Measurements from ENCODE around the gene RPN2.

Gene RPN2

GRCh38 chr20:37209193-37209592, 30.1 kb downstream of the RPN2 start:
- no peak for DNase-seq (ENCODE audit: low read depth in 2 of 3, low spot score in 2 of 3)

GRCh38 chr20:37209661-37210314, 30.7 kb downstream of the RPN2 start:
- no peak for DNase-seq (ENCODE audit: low read depth in 2 of 3, low spot score in 2 of 3)

GRCh38 chr20:37218441-37218840, 39.3 kb downstream of the RPN2 start:
- no peak for DNase-seq (ENCODE audit: low read depth in 2 of 3, low spot score in 2 of 3)

- DNase-seq (ENCODE audit: low read depth in 2 of 3, low spot score in 2 of 3) = no peak
Measured at GRCh38 chr20:37218976-37219375, 39.8 kb downstream of the RPN2 start.

- DNase-seq (ENCODE audit: low read depth in 2 of 3, low spot score in 2 of 3) = no peak
Measured at GRCh38 chr20:37219751-37220668, 40.9 kb downstream of the RPN2 start.

- DNase-seq (ENCODE audit: low read depth in 2 of 3, low spot score in 2 of 3) = no peak
Measured at GRCh38 chr20:37220731-37221130, 41.6 kb downstream of the RPN2 start.

GRCh38 chr20:37222086-37222485, 43.0 kb downstream of the RPN2 start:
- no peak for DNase-seq (ENCODE audit: low read depth in 2 of 3, low spot score in 2 of 3)

- no peak for DNase-seq (ENCODE audit: low read depth in 2 of 3, low spot score in 2 of 3)
Measured at GRCh38 chr20:37223053-37223452, 43.9 kb downstream of the RPN2 start.

GRCh38 chr20:37225146-37225545, 46.0 kb downstream of the RPN2 start:
- no peak for DNase-seq (ENCODE audit: low read depth in 2 of 3, low spot score in 2 of 3)

- no peak for DNase-seq (ENCODE audit: low read depth in 2 of 3, low spot score in 2 of 3)
Measured at GRCh38 chr20:37226889-37227288, 47.8 kb downstream of the RPN2 start.

- DNase-seq (ENCODE audit: low read depth in 2 of 3, low spot score in 2 of 3) = no peak
Measured at GRCh38 chr20:37228082-37228481, 49.0 kb downstream of the RPN2 start.

- no peak for DNase-seq (ENCODE audit: low read depth in 2 of 3, low spot score in 2 of 3)
Measured at GRCh38 chr20:37228656-37229055, 49.5 kb downstream of the RPN2 start.

GRCh38 chr20:37229357-37229756, 50.2 kb downstream of the RPN2 start:
- no peak for DNase-seq (ENCODE audit: low read depth in 2 of 3, low spot score in 2 of 3)

GRCh38 chr20:37230200-37230599, 51.1 kb downstream of the RPN2 start:
- no peak for DNase-seq (ENCODE audit: low read depth in 2 of 3, low spot score in 2 of 3)

- DNase-seq (ENCODE audit: low read depth in 2 of 3, low spot score in 2 of 3) = no peak
Measured at GRCh38 chr20:37231947-37232630, 53.0 kb downstream of the RPN2 start.

- DNase-seq (ENCODE audit: low read depth in 2 of 3, low spot score in 2 of 3) = no peak
Measured at GRCh38 chr20:37233548-37234253, 54.6 kb downstream of the RPN2 start.

- no peak for DNase-seq (ENCODE audit: low read depth in 2 of 3, low spot score in 2 of 3)
Measured at GRCh38 chr20:37234254-37234581, 55.1 kb downstream of the RPN2 start.

GRCh38 chr20:37235065-37235464, 55.9 kb downstream of the RPN2 start:
- no peak for DNase-seq (ENCODE audit: low read depth in 2 of 3, low spot score in 2 of 3)

GRCh38 chr20:37236462-37236861, 57.3 kb downstream of the RPN2 start:
- DNase-seq (ENCODE audit: low read depth in 2 of 3, low spot score in 2 of 3) = no peak

- no peak for DNase-seq (ENCODE audit: low read depth in 2 of 3, low spot score in 2 of 3)
Measured at GRCh38 chr20:37237656-37238055, 58.5 kb downstream of the RPN2 start.

- no peak for DNase-seq (ENCODE audit: low read depth in 2 of 3, low spot score in 2 of 3)
Measured at GRCh38 chr20:37238426-37238825, 59.3 kb downstream of the RPN2 start.
